ES-I3 (cell line): ENCODE data around the gene SLC2A13.
"Not testable (repeated sequence)": the region's sequence is repeated elsewhere in the genome, so short reads cannot be mapped to it uniquely, and the experiment has no call there.

ENCODE experiments used
- H3K36me3 ChIP-seq: 2 replicates; pipeline ENCODE4 v1.6.1; 2013; ENCODE audit warnings: mild to moderate bottlenecking, low read length, control low read depth, moderate library complexity; ENCODE audit not compliant: insufficient read depth
- H3K4me1 ChIP-seq: 2 replicates; pipeline ENCODE4 v1.6.1; 2013; ENCODE audit warnings: mild to moderate bottlenecking, control low read depth, low read length; ENCODE audit not compliant: insufficient read depth
- H3K9ac ChIP-seq: 2 replicates; pipeline ENCODE4 v1.6.1; 2013; ENCODE audit warnings: low read depth, mild to moderate bottlenecking, low read length, moderate library complexity
- H3K9me3 ChIP-seq: 2 replicates; pipeline ENCODE4 v1.6.1; 2013; ENCODE audit warnings: mild to moderate bottlenecking, low read length, moderate library complexity; ENCODE audit not compliant: control insufficient read depth, insufficient read depth

SLC2A13 gene

DNA sequence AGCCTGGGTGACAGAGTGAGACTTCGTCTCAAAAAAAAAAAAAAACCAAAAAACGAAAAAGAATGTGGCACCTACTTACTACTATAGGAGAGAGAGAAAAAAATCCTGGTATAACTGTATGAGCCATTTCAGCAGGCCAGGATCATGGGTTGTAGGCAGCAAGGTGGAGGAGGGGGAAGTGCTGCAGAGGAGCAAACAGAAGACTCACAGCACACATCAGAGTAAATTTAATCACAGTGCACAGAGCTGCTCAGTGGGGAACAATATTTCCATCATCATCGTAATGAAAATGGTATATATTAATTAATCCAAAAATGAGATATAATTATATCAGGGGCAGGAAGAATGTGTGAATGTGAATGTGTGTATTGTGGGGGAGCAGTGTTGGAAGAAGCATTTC lies 175.8 kb downstream of the SLC2A13 start:
- Histone ChIP-seq H3K9ac (no peak overlapping the region), H3K36me3 (no peaks in the 10 kb centered on the region), H3K9me3 (no peaks in the 10 kb centered on the region), H3K4me1 (no peaks in the 10 kb centered on the region; the same call in 1 of the 2 replicates)

DNA sequence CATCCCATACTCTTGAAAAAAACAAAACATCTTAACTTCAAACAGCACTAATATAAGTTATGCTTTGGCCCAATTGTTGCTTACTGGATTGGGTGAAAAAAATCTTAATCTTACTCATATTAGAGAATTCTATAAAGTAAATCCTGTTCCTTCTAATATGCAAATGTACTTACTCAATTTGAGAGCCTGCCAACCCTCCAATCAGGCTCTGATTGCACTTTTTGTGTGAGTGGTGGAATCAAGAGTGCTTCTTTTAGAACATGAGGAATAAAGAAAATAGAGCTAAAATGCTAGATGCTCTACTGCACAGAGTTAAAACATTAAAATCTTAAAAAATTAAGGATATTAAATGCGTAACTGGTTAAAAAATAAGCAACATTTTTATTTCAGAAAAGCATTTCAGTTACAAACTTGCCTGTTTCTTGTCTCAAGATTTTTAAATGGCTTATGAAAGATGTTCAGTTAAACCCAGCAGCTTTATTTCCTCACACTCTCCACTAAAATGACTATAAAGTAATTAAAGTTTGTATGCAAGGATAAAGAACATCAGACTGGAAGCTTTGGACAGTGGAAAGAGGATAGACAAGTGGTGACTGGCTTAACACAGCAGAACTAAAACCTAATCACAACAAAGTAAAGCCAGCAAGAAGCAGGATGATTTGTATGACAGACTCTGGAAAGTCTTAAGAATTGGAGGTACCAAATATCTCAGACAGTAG lies 177.5 kb downstream of the SLC2A13 start:
- Histone ChIP-seq H3K9me3 (no peaks in the 10 kb centered on the region), H3K9ac (no peak overlapping the region), H3K36me3 (no peaks in the 10 kb centered on the region), H3K4me1 (no peaks in the 10 kb centered on the region; the same call in 1 of the 2 replicates)

DNA sequence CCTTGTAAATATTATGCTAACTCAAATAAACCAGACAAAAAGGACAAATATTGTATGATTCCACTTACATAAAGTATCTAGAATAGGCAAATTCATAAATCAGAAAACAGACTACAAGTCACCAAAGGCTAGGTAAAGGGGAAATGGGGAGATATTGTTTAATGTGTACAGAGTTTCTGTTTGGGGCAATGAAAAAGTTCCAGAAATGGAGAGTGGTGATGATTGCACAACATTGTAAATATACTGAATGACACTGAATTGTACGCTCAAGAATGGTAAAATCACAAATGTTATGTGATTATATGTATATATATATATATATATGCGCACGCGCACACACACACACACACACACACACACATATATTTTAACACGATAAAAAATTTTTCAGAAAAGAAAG lies 182.5 kb downstream of the SLC2A13 start:
- no peak overlapping the region for H3K9ac ChIP-seq
- H3K36me3 ChIP-seq = no peaks in the 10 kb centered on the region
- no peaks in the 10 kb centered on the region for H3K9me3 ChIP-seq
- H3K4me1 ChIP-seq = no peaks in the 10 kb centered on the region; the same call in 1 of the 2 replicates

DNA sequence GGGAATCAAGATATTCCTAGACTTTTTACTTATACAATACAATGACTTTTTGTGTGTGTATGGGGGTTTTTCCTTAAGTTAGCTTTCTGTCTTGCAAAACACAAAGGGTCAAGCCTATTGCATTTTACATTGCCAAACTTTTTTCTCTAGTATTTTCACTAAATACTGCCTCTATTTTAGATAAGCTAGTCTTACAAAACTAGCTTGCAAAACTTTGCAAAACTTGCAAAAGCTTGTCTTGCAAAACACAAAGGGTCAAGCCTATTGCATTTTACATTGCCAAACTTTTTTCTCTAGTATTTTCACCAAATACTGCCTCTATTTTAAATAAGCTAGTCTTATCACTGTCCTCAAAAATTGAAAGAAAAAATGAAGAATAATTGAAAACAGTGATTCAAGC lies 183.3 kb downstream of the SLC2A13 start:
- not testable (repeated sequence) for H3K9me3 ChIP-seq, H3K4me1 ChIP-seq, H3K9ac ChIP-seq, H3K36me3 ChIP-seq

GRCh38 chr12:39920647-39921046 lies 185.2 kb downstream of the SLC2A13 start:
- no peaks in the 10 kb centered on the region; the same call in 1 of the 2 replicates for H3K4me1 ChIP-seq
- H3K9ac ChIP-seq = no peak overlapping the region
- no peaks in the 10 kb centered on the region for H3K9me3 ChIP-seq
- no peaks in the 10 kb centered on the region for H3K36me3 ChIP-seq

GRCh38 chr12:39920222-39920621 lies 185.7 kb downstream of the SLC2A13 start:
- Histone ChIP-seq H3K9ac (no peak overlapping the region), H3K36me3 (no peaks in the 10 kb centered on the region), H3K9me3 (no peaks in the 10 kb centered on the region), H3K4me1 (no peaks in the 10 kb centered on the region; the same call in 1 of the 2 replicates)

DNA sequence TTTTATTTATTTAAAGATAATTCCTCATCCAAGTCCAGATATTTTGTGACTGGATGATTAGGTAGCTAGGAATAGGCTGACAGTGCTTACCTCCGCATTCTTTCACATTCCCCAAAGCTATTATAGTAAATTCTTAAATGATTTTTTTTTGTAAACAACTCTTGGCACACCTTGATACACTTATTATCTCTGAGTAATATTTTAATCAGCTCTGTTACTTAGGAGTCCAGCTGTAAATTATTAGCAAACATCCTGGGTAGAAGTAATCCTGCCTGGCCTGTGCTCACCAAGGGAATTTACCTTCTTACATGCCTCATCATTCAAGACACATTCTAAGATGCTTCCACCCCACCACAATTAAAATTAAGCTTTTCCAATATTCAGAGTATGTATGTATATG lies 186.1 kb downstream of the SLC2A13 start:
- H3K9ac ChIP-seq = no peak overlapping the region
- H3K9me3 ChIP-seq = no peaks in the 10 kb centered on the region
- no peaks in the 10 kb centered on the region for H3K36me3 ChIP-seq
- H3K4me1 ChIP-seq = no peaks in the 10 kb centered on the region

GRCh38 chr12:39915249-39915648 lies 190.6 kb downstream of the SLC2A13 start:
- Histone ChIP-seq H3K9ac (no peak overlapping the region), H3K36me3 (no peaks in the 10 kb centered on the region), H3K9me3 (no peaks in the 10 kb centered on the region), H3K4me1 (no peaks in the 10 kb centered on the region)

DNA sequence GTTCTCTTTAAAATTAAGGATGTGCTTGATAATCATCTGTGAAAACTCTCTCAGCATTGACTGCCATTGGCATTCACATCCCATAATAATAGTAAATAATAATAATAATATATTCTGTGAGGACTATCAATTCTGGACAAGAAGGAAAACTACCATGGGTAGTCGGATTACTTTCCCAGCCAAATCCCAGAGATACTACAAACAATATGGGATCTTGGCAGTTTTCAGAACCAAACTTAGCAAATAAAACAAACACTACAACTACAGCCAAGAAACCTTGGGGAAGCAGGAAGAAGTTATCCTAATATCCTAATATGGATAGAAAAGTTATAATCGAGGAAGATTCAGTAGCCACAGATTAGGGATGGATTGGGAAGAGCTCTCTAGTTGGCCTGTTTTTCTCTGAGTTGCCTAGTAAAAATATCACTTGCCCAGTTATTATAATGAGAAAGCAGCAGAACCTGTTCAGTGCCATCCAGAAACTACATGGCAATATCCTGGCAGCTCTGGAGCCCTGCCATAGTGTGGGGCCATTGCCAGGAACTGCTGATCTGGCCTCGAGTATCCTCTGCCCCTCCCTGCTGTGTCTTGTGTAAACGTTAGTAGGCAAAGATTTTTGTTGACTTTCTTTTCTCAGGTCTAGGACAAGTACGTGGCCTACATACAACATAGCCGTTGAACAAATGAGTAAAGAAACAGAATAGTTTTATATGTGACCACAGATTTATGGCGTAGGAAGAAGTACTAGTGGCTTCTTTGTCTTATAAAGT lies 193.5 kb downstream of the SLC2A13 start:
- no peaks in the 10 kb centered on the region for H3K9me3 ChIP-seq
- H3K4me1 ChIP-seq = no peaks in the 10 kb centered on the region
- no peak overlapping the region for H3K9ac ChIP-seq
- no peaks in the 10 kb centered on the region for H3K36me3 ChIP-seq

DNA sequence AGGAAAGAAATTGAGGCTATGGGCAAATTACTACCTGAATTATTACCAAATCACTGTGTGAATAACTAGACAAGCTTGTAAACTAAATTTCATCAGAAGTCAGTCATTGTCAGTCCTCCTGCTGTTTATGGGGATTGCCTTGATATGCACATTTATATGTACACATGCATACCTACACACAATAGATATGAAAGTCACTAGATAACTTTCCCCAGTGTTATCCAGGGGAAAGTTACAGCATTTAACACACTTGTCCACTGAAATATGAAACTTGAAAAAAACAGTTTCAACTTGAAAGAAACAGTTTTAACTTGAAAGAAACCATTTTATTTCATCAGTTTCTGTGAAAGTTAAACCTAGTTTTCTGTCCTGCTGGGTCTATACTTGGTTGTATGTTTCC lies 199.6 kb downstream of the SLC2A13 start:
- H3K9me3 ChIP-seq = no peaks in the 10 kb centered on the region
- no peaks in the 10 kb centered on the region for H3K4me1 ChIP-seq

GRCh38 chr12:39905152-39905551 lies 200.7 kb downstream of the SLC2A13 start:
- no peaks in the 10 kb centered on the region for H3K9me3 ChIP-seq
- H3K36me3 ChIP-seq = no peaks in the 10 kb centered on the region
- no peaks in the 10 kb centered on the region for H3K4me1 ChIP-seq
- no peak overlapping the region for H3K9ac ChIP-seq

More for the DNA sequence above, 199.6 kb downstream of the SLC2A13 start:
- no peak overlapping the region for H3K9ac ChIP-seq
- no peaks in the 10 kb centered on the region for H3K36me3 ChIP-seq

- no peaks in the 10 kb centered on the region for H3K4me1 ChIP-seq
- no peaks in the 10 kb centered on the region for H3K9me3 ChIP-seq
- no peaks in the 10 kb centered on the region for H3K36me3 ChIP-seq
- H3K9ac ChIP-seq = no peak overlapping the region
Measured at GRCh38 chr12:39902821-39903220, 203.1 kb downstream of the SLC2A13 start.

DNA sequence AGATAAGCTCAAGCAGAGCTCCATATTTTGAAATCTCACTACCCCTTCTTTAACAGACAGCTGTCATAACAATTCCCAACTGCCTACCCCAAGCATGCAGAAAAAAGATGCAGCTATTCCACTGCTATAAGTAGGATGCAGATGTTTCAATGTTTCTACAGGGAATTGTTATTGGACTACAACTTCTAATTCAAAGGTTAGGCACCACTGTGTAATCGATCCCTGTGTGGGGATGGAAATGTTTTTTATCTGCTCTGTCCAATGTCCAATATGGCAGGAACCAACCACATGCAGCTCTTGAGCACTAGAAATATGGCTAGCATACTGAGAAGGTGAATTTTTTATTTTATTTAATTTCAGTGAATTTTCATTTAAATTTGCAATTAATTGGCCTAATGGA lies 208.6 kb downstream of the SLC2A13 start:
- H3K9ac ChIP-seq = no peak overlapping the region
- no peaks in the 10 kb centered on the region for H3K36me3 ChIP-seq
- H3K4me1 ChIP-seq = no peaks in the 10 kb centered on the region
- no peaks in the 10 kb centered on the region for H3K9me3 ChIP-seq

GRCh38 chr12:39893388-39893787 lies 212.5 kb downstream of the SLC2A13 start:
- not testable (repeated sequence) for H3K9me3 ChIP-seq, H3K4me1 ChIP-seq, H3K9ac ChIP-seq, H3K36me3 ChIP-seq

DNA sequence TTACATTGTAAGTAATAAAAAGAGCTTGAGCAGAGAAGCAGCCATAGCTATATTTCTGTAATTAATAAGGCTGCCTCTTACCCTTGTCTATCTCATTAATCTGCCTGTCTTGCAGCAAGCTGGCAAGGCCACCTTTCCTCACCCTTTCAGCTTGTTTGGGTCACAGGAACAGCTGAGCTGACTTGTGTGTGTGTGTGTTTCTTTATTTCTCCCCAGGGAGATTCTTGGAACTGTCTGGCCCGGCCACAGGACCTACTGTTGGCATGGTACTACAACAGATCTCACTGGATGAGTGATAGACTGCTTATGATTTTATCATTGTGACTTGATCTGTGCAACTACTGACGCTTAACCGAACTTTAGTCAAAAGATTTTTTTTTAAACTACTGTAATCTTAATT lies 213.7 kb downstream of the SLC2A13 start:
- H3K9me3 ChIP-seq = no peaks in the 10 kb centered on the region
- no peaks in the 10 kb centered on the region for H3K36me3 ChIP-seq
- no peaks in the 10 kb centered on the region for H3K4me1 ChIP-seq
- H3K9ac ChIP-seq = no peak overlapping the region
